ENCODE results near the gene COL1A1. TPM values are rescaled to one million over a fixed set of nuclear protein-coding genes. Genes with fewer than 3 reads are reported as not detected.

Gene COL1A1
- total and polyA plus RNA-seq, 2 of the 13 experiments (the other 11 are each of a cell fraction or from before 2014, with no cell fraction given), result 0.05 TPM; not detected in 1

GRCh38 chr17:50161023-50161910 is 40.2 kb downstream of the COL1A1 start (continued):
- TF ChIP-seq ZGPAT (CRISPR knock-in tag; IDR thresholded peaks at IDR 0.05), result peak; percentile 66
- no peak for TF ChIP-seq ZNF781 (CRISPR knock-in tag; IDR thresholded peaks at IDR 0.05; ENCODE audit: borderline replicate concordance, not compliant biosample characterization)
- TF ChIP-seq, protein P1, sequence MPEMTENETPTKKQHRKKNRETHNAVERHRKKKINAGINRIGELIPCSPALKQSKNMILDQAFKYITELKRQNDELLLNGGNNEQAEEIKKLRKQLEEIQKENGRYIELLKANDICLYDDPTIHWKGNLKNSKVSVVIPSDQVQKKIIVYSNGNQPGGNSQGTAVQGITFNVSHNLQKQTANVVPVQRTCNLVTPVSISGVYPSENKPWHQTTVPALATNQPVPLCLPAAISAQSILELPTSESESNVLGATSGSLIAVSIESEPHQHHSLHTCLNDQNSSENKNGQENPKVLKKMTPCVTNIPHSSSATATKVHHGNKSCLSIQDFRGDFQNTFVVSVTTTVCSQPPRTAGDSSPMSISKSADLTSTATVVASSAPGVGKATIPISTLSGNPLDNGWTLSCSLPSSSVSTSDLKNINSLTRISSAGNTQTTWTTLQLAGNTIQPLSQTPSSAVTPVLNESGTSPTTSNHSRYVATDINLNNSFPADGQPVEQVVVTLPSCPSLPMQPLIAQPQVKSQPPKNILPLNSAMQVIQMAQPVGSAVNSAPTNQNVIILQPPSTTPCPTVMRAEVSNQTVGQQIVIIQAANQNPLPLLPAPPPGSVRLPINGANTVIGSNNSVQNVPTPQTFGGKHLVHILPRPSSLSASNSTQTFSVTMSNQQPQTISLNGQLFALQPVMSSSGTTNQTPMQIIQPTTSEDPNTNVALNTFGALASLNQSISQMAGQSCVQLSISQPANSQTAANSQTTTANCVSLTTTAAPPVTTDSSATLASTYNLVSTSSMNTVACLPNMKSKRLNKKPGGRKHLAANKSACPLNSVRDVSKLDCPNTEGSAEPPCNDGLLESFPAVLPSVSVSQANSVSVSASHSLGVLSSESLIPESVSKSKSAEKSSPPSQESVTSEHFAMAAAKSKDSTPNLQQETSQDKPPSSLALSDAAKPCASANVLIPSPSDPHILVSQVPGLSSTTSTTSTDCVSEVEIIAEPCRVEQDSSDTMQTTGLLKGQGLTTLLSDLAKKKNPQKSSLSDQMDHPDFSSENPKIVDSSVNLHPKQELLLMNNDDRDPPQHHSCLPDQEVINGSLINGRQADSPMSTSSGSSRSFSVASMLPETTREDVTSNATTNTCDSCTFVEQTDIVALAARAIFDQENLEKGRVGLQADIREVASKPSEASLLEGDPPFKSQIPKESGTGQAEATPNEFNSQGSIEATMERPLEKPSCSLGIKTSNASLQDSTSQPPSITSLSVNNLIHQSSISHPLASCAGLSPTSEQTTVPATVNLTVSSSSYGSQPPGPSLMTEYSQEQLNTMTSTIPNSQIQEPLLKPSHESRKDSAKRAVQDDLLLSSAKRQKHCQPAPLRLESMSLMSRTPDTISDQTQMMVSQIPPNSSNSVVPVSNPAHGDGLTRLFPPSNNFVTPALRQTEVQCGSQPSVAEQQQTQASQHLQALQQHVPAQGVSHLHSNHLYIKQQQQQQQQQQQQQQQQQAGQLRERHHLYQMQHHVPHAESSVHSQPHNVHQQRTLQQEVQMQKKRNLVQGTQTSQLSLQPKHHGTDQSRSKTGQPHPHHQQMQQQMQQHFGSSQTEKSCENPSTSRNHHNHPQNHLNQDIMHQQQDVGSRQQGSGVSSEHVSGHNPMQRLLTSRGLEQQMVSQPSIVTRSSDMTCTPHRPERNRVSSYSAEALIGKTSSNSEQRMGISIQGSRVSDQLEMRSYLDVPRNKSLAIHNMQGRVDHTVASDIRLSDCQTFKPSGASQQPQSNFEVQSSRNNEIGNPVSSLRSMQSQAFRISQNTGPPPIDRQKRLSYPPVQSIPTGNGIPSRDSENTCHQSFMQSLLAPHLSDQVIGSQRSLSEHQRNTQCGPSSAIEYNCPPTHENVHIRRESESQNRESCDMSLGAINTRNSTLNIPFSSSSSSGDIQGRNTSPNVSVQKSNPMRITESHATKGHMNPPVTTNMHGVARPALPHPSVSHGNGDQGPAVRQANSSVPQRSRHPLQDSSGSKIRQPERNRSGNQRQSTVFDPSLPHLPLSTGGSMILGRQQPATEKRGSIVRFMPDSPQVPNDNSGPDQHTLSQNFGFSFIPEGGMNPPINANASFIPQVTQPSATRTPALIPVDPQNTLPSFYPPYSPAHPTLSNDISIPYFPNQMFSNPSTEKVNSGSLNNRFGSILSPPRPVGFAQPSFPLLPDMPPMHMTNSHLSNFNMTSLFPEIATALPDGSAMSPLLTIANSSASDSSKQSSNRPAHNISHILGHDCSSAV (CRISPR knock-in tag; IDR thresholded peaks at IDR 0.05; ENCODE audit: borderline replicate concordance), result no peak
- no peak for TF ChIP-seq MEIS2 (CRISPR knock-in tag; IDR thresholded peaks at IDR 0.05)
- TF ChIP-seq ZNF451 (CRISPR knock-in tag; IDR thresholded peaks at IDR 0.05), result peak; percentile 73; the same call in 1 of the 2 replicates
- TF ChIP-seq, protein P2, sequence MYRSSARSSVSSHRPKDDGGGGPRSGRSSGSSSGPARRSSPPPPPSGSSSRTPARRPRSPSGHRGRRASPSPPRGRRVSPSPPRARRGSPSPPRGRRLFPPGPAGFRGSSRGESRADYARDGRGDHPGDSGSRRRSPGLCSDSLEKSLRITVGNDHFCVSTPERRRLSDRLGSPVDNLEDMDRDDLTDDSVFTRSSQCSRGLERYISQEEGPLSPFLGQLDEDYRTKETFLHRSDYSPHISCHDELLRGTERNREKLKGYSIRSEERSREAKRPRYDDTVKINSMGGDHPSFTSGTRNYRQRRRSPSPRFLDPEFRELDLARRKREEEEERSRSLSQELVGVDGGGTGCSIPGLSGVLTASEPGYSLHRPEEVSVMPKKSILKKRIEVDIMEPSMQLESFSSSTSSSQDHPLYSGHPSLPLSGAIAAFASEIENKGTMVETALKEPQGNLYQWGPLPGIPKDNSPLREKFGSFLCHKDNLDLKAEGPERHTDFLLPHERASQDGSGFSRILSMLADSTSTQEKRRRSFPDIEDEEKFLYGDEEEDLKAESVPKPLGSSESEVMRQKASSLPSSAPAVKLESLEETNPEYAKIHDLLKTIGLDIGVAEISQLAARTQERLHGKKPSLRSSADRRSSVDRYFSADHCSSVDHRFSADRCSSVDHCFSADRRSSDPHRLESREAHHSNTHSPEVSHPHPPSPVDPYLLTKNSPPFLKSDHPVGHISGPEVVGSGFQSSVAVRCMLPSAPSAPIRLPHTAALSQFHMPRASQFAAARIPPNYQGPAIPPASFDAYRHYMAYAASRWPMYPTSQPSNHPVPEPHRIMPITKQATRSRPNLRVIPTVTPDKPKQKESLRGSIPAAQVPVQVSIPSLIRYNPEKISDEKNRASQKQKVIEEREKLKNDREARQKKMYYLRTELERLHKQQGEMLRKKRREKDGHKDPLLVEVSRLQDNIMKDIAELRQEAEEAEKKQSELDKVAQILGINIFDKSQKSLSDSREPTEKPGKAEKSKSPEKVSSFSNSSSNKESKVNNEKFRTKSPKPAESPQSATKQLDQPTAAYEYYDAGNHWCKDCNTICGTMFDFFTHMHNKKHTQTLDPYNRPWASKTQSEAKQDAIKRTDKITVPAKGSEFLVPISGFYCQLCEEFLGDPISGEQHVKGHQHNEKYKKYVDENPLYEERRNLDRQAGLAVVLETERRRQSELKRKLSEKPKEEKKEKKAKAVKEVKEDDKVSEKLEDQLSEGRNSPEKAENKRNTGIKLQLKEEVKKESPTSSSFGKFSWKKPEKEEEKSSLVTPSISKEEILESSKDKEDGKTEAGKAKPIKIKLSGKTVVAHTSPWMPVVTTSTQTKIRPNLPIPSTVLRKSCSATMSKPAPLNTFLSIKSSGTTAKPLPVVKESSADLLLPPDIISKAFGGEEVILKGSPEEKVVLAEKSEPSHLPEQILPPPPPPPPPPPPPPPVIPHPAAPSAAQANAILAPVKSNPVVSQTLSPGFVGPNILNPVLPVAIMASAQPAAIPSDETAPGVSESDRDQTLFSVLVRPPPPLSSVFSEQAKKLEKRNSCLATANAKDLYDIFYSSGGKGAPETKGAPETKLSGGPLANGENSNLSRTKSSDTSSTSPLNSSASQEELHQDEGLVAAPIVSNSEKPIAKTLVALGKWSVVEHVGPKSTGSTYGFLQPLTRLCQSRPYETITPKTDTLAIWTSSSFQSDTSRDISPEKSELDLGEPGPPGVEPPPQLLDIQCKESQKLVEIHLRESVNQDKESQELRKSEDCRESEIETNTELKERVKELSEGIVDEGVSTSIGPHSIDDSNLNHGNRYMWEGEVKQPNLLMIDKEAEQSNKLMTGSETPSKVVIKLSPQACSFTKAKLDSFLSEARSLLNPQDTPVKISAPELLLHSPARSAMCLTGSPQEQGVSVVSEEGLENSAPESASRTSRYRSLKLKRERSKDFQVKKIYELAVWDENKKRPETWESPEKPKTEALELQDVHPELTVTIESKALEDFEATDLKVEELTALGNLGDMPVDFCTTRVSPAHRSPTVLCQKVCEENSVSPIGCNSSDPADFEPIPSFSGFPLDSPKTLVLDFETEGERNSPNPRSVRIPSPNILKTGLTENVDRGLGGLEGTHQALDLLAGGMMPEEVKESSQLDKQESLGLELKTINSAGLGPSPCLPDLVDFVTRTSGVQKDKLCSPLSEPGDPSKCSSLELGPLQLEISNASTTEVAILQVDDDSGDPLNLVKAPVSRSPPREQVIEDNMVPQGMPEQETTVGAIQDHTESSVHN (CRISPR knock-in tag; IDR thresholded peaks at IDR 0.05), result no peak
- no peak for TF ChIP-seq CREBL2 (CRISPR knock-in tag; IDR thresholded peaks at IDR 0.05; ENCODE audit: borderline replicate concordance)
- no peak for TF ChIP-seq NCOA5 (CRISPR knock-in tag; IDR thresholded peaks at IDR 0.05)
- no peak for TF ChIP-seq SRSF4 (IDR thresholded peaks at IDR 0.05; ENCODE audit: low read depth, low read length, poor library complexity, severe bottlenecking)
